Neural cell (in vitro differentiated cells): ENCODE measurements around the gene KCNJ5. TPM values are rescaled to one million over a fixed set of nuclear protein-coding genes. Genes with fewer than 3 reads are reported as not detected.

Source experiments
- H2AFZ ChIP-seq: fragments of 200-600, 300-800 bp; sonication (generic), shearing (Covaris generic); 2 replicates; pipeline ENCODE4 v1.6.0; 2014; ENCODE audit warnings: low read depth, mild to moderate bottlenecking, antibody characterized with exemption, low read length, moderate library complexity
- H3F3A ChIP-seq: fragments of 200-600 bp; shearing (Covaris generic); 2 replicates; pipeline ENCODE4 v1.6.1; 2016; ENCODE audit warnings: mild to moderate bottlenecking, moderate library complexity, mixed read lengths, antibody characterized with exemption, low read length; ENCODE audit not compliant: insufficient read depth, poor library complexity, severe bottlenecking
- H3K27ac ChIP-seq: fragments of 200-600, 300-800 bp; sonication (generic), shearing (Covaris generic); 2 replicates; pipeline ENCODE4 v1.5.1; 2014; ENCODE audit warnings: mild to moderate bottlenecking, low read length, moderate library complexity
- H3K27me3 ChIP-seq: fragments of 300-800, 200-600 bp; sonication (generic), shearing (Covaris generic); 2 replicates; pipeline ENCODE4 v1.6.0; 2014; ENCODE audit warnings: mild to moderate bottlenecking, low read depth, low read length, moderate library complexity; ENCODE audit not compliant: insufficient read depth
- H3K36me3 ChIP-seq: fragments of 300-800, 200-600 bp; sonication (generic), shearing (Covaris generic); 2 replicates; pipeline ENCODE4 v1.5.1; 2014; ENCODE audit warnings: mild to moderate bottlenecking, antibody characterized with exemption, low read length, moderate library complexity; ENCODE audit not compliant: insufficient read depth
- H3K4me2 ChIP-seq: fragments of 300-800, 200-600 bp; sonication (generic), shearing (Covaris generic); 2 replicates; pipeline ENCODE4 v1.6.0; 2014; ENCODE audit warnings: mild to moderate bottlenecking, low read length
- H3K4me3 ChIP-seq: fragments of 300-800, 200-600 bp; sonication (generic), shearing (Covaris generic); 2 replicates; pipeline ENCODE4 v1.5.1; 2014; ENCODE audit warnings: mild to moderate bottlenecking, low read length, moderate library complexity
- H3K79me2 ChIP-seq: fragments of 200-600 bp; shearing (Covaris generic); replicated peaks from 2 replicates; pipeline ENCODE4 v1.6.0; 2014; ENCODE audit warnings: mild to moderate bottlenecking, low read length, moderate library complexity; ENCODE audit not compliant: insufficient read depth
- H3K9ac ChIP-seq: fragments of 300-800, 200-600 bp; sonication (generic), shearing (Covaris generic); 2 replicates; pipeline ENCODE4 v1.6.1; 2016; ENCODE audit warnings: mild to moderate bottlenecking, low read length, mixed read lengths
- H3K9me2 ChIP-seq: fragments of 200-600 bp; shearing (Covaris generic); 2 replicates; pipeline ENCODE4 v1.6.1; 2016; ENCODE audit warnings: mild to moderate bottlenecking, low read length, mixed read lengths; ENCODE audit not compliant: insufficient read depth
- H3K9me3 ChIP-seq: fragments of 200-600, 300-800 bp; sonication (generic), shearing (Covaris generic); 2 replicates; pipeline ENCODE4 v1.6.1; 2016; ENCODE audit warnings: mild to moderate bottlenecking, mixed run types, low read length, moderate library complexity, mixed read lengths
- H4K20me1 ChIP-seq: fragments of 200-600 bp; shearing (Covaris generic); 2 replicates; pipeline ENCODE4 v1.6.1; 2016; ENCODE audit warnings: mild to moderate bottlenecking, mixed run types; ENCODE audit not compliant: insufficient read depth
- EP300 ChIP-seq: fragments of 450-650 bp; conservative IDR thresholded peaks from 2 replicates; pipeline ENCODE4 v1.6.1; 2014; ENCODE audit warnings: antibody characterized with exemption, mild to moderate bottlenecking, moderate library complexity; ENCODE audit not compliant: poor library complexity, severe bottlenecking
- EZH2 ChIP-seq: fragments of 200-600, 300-800 bp; shearing (Covaris generic), sonication (generic); IDR thresholded peaks from 2 replicates; pipeline ENCODE4 v1.6.1; 2014; ENCODE audit warnings: antibody characterized with exemption, low read length, borderline replicate concordance, mild to moderate bottlenecking; ENCODE audit not compliant: insufficient read depth, poor library complexity, severe bottlenecking
- MXI1 ChIP-seq: fragments of 450-650 bp; conservative IDR thresholded peaks from 2 replicates; pipeline ENCODE4 v1.6.1; 2014; ENCODE audit warnings: antibody characterized with exemption, mild to moderate bottlenecking; ENCODE audit not compliant: poor library complexity, severe bottlenecking
- POLR2AphosphoS5 ChIP-seq: IDR thresholded peaks from 2 replicates; pipeline ENCODE4 v1.6.1; 2012
- RAD21 ChIP-seq: fragments of 450-650 bp; conservative IDR thresholded peaks from 2 replicates; pipeline ENCODE4 v1.6.1; 2014; ENCODE audit warnings: antibody characterized with exemption, mild to moderate bottlenecking, moderate library complexity
- REST ChIP-seq: IDR thresholded peaks from 2 replicates; pipeline ENCODE4 v1.6.1; 2012; ENCODE audit warnings: borderline replicate concordance
- SMC3 ChIP-seq: fragments of 450-650 bp; conservative IDR thresholded peaks from 2 replicates; pipeline ENCODE4 v1.6.1; 2014; ENCODE audit warnings: antibody characterized with exemption, mild to moderate bottlenecking, moderate library complexity; ENCODE audit not compliant: poor library complexity
- TAF1 ChIP-seq: IDR thresholded peaks from 2 replicates; pipeline ENCODE4 v1.6.1; 2012; ENCODE audit warnings: low read depth
- polyA plus RNA-seq: library from polyadenylated mRNA; depleted of rRNA; stranded (reverse); fragments of >200 nt; gene quantifications from 2 replicates; pipeline ENCODE4 v1.2.3, GENCODE V29; 2014
- TF ChIP-seq, protein P1 (sequence below): fragments of 450-650 bp; IDR thresholded peaks from 2 replicates; pipeline ENCODE4 v1.5.1; 2014; ENCODE audit warnings: antibody characterized with exemption, mild to moderate bottlenecking, moderate library complexity; ENCODE audit not compliant: poor library complexity, severe bottlenecking

The KCNJ5 gene
- polyA plus RNA-seq, 1 donor from 2014 or later: 1.1 TPM

DNA sequence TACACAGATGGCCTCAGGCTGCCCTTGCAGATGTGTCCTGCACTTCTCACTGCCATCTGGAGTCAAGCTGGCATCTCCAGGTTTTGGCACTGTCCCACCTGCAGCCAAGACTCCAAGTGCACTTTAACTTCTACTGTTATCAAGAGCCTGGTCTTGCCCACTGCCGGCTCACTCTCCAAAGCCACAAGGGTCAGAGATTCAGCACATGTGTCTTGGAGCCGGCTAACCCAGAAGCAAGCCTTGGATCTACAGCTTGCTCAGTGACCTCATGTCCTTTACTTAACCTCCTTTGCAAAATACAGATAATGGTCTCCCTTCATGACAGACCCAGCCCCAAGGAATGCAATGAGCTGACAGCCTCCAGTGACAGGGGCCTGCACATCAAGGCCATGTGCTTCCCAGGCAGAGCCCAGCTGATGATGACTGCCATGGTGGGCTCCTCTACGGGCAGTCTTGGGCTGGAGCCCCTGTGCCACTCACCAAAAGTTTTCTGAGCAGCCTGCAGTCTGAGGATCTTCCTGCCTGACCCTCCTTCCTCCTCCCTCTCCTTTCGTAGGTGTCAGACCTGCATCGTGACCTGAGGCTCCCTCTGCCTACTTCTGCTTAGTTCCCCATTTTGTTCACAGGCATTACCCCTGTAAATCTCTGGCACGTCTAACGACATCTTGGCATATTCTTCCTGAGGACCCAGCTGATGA, 42.5 kb downstream of the KCNJ5 start:
- Histone ChIP-seq H2AFZ (no peak overlapping the region), H3K79me2 (no peaks in the 10 kb centered on the region), H3K27ac (no peak overlapping the region), H3F3A (peaks cover 1% of the 10 kb centered on the region), H3K4me2 (no peak overlapping the region), H3K9me3 (no peaks in the 10 kb centered on the region), H3K27me3 (no peaks in the 10 kb centered on the region), H3K9ac (no peak overlapping the region), H4K20me1 (no peaks in the 10 kb centered on the region), H3K36me3 (no peaks in the 10 kb centered on the region), H3K9me2 (no peaks in the 10 kb centered on the region), H3K4me3 (no peak overlapping the region)
- no peak for TF ChIP-seq REST

DNA sequence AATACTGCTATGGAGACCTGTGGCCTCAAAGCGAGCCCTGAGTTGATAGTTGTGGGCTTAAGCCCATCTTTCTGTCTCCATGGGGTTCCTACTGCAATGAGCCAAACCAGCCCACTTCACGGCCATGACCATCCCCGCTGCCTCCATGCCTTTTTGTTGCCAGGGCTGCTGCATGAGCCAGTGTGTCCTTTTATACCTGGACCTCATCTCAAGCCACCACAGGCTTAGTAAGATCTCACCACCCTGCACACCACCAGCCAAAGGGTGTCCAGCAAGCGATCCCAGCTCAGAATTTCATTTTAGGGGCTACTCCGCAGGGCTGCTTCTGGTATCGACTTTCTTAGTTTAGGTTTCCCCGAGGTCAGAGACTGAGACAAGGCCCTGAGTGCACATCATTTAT, 43.2 kb downstream of the KCNJ5 start:
- H4K20me1 ChIP-seq: no peaks in the 10 kb centered on the region
- TF ChIP-seq POLR2AphosphoS5: no peak
- TF ChIP-seq, protein P1, sequence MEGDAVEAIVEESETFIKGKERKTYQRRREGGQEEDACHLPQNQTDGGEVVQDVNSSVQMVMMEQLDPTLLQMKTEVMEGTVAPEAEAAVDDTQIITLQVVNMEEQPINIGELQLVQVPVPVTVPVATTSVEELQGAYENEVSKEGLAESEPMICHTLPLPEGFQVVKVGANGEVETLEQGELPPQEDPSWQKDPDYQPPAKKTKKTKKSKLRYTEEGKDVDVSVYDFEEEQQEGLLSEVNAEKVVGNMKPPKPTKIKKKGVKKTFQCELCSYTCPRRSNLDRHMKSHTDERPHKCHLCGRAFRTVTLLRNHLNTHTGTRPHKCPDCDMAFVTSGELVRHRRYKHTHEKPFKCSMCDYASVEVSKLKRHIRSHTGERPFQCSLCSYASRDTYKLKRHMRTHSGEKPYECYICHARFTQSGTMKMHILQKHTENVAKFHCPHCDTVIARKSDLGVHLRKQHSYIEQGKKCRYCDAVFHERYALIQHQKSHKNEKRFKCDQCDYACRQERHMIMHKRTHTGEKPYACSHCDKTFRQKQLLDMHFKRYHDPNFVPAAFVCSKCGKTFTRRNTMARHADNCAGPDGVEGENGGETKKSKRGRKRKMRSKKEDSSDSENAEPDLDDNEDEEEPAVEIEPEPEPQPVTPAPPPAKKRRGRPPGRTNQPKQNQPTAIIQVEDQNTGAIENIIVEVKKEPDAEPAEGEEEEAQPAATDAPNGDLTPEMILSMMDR: no peak
- no peak for TF ChIP-seq EZH2
- TF ChIP-seq SMC3: no peak
- TF ChIP-seq MXI1: no peak
- TF ChIP-seq RAD21: no peak
- TF ChIP-seq EP300: no peak

DNA sequence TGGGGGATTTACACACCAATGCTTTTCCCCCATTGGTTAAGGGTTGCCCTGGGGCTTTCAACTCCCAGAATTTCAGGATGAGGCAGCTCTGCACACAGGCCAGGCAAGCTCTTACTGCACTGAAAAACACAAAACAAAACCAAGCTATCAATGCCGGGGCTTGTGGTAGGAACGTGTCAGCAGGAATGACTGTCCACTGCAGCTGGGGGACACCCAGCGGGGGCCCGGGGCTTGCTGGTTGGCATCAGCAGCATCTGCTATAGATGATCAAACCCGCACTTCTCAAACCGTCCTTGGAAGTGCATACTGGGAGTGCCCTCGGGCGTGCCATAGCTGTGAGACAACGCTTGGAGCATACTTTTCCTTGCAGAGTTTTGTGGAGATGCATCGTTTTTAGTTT, 43.8 kb downstream of the KCNJ5 start:
- Histone ChIP-seq H3K9ac (no peak overlapping the region), H4K20me1 (no peaks in the 10 kb centered on the region), H3K27ac (no peak overlapping the region), H3K4me2 (no peak overlapping the region), H3K79me2 (no peaks in the 10 kb centered on the region), H3K9me3 (no peaks in the 10 kb centered on the region), H3K36me3 (no peaks in the 10 kb centered on the region), H2AFZ (no peak overlapping the region), H3K27me3 (no peaks in the 10 kb centered on the region), H3K9me2 (no peaks in the 10 kb centered on the region), H3K4me3 (no peak overlapping the region), H3F3A (no peaks in the 10 kb centered on the region)
- no peak for TF ChIP-seq MXI1
- TF ChIP-seq POLR2AphosphoS5: no peak
- TF ChIP-seq EZH2: no peak
- TF ChIP-seq TAF1: no peak

More for the DNA sequence above, 43.2 kb downstream of the KCNJ5 start:
- H3K4me2 ChIP-seq: no peak overlapping the region
- no peaks in the 10 kb centered on the region for H3K27me3 ChIP-seq
- H3K9me2 ChIP-seq: no peaks in the 10 kb centered on the region
- no peaks in the 10 kb centered on the region for H3K9me3 ChIP-seq
- no peak overlapping the region for H3K27ac ChIP-seq
- H3K36me3 ChIP-seq: no peaks in the 10 kb centered on the region
- H2AFZ ChIP-seq: no peak overlapping the region
- H3F3A ChIP-seq: no peaks in the 10 kb centered on the region
- no peaks in the 10 kb centered on the region for H3K79me2 ChIP-seq
- H3K4me3 ChIP-seq: no peak overlapping the region
- H3K9ac ChIP-seq: no peak overlapping the region
